Hepatocyte (in vitro differentiated cells): ENCODE results near the gene ZNG1A. TPM values are rescaled to one million over a fixed set of nuclear protein-coding genes. Genes with fewer than 3 reads are reported as not detected.
"Not testable (repeated sequence)": the region's sequence is repeated elsewhere in the genome, so short reads cannot be mapped to it uniquely, and the experiment has no call there.

Experiments used
- DNase-seq: peaks from one replicate; pipeline ENCODE4 v3.0.0-alpha.2; 2016; ENCODE audit warnings: low spot score
- H2AFZ ChIP-seq: fragments of 200-600 bp; sonication (generic); 2 replicates; pipeline ENCODE4 v1.6.0; 2016; ENCODE audit warnings: antibody characterized with exemption, mild to moderate bottlenecking
- H3K27ac ChIP-seq: fragments of 200-600 bp; sonication (generic); 2 replicates; pipeline ENCODE4 v1.5.1; 2016; ENCODE audit warnings: mild to moderate bottlenecking
- H3K27me3 ChIP-seq: fragments of 200-600 bp; sonication (generic); 2 replicates; pipeline ENCODE4 v1.6.1; 2016
- H3K36me3 ChIP-seq: fragments of 200-600 bp; sonication (generic); replicated peaks from 2 replicates; pipeline ENCODE4 v1.5.1; 2016; ENCODE audit warnings: low read depth; ENCODE audit not compliant: insufficient read depth
- H3K4me1 ChIP-seq: fragments of 200-600 bp; sonication (generic); 2 replicates; pipeline ENCODE4 v1.5.1; 2016; ENCODE audit warnings: mild to moderate bottlenecking, moderate library complexity; ENCODE audit not compliant: insufficient read depth
- H3K4me2 ChIP-seq: fragments of 200-600 bp; sonication (generic); 2 replicates; pipeline ENCODE4 v1.6.0; 2016
- H3K4me3 ChIP-seq: fragments of 200-600 bp; sonication (generic); 2 replicates; pipeline ENCODE4 v1.5.1; 2016; ENCODE audit warnings: mild to moderate bottlenecking
- H3K79me2 ChIP-seq: fragments of 200-600 bp; sonication (generic); 2 replicates; pipeline ENCODE4 v1.6.0; 2017; ENCODE audit warnings: mild to moderate bottlenecking
- H3K9me2 ChIP-seq: fragments of 200-600 bp; sonication (generic); replicated peaks from 2 replicates; pipeline ENCODE4 v1.6.0; 2017; ENCODE audit warnings: mild to moderate bottlenecking; ENCODE audit not compliant: insufficient read depth
- H3K9me3 ChIP-seq: fragments of 200-600 bp; sonication (generic); 2 replicates; pipeline ENCODE4 v1.5.1; 2016; ENCODE audit warnings: low read depth, mild to moderate bottlenecking
- H4K20me1 ChIP-seq: fragments of 200-600 bp; sonication (generic); 2 replicates; pipeline ENCODE4 v1.6.0; 2016; ENCODE audit warnings: mild to moderate bottlenecking; ENCODE audit not compliant: insufficient read depth, poor library complexity, severe bottlenecking
- WGBS: methylation state at CpG from one replicate; pipeline ENCODE4 v1.1.6; 2016; ENCODE audit warnings: low lambda C conversion rate; ENCODE audit errors: missing lambda C conversion rate; 5-methylcytosine and 5-hydroxymethylcytosine counted together
- polyA plus RNA-seq: library from polyadenylated mRNA; unstranded; fragments of >200 nt; fragmentation: Nextera tagmentation; extraction: Ambion mirVana; gene quantifications from 2 replicates; pipeline ENCODE4 v1.2.1, GENCODE V29; 2016
- total RNA-seq: library from RNA; depleted of rRNA; stranded (reverse); fragments of >200 nt; gene quantifications from 2 replicates; pipeline ENCODE4 v1.2.3, GENCODE V29; 2014

The ZNG1A gene
- total and polyA plus RNA-seq, 2 experiments from 2014 or later = 36.0 to 41.6 TPM

DNA sequence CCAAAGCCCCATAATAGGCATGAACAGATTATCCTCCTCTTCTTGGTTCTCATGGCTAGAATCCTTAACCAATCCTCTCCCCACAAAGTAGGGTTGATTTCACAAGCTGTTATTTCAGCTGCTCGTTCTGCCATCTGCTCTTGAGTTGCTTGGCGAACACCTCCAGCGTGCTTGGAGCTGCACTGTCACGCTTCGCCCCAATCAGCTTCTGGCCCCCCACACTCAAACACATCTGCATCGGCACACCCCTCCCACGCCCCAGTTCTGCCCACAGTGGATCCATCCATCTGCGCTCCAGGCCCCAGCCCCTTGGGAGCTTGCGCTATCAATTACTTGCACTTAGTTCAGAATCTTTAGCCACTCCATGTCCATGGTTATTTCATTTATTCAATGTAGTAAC is 78.4 kb downstream of the ZNG1A start:
- not testable (repeated sequence) for H3K9me3 ChIP-seq
- WGBS = 90% methylated on average over 8 of the region's 9 CpGs

DNA sequence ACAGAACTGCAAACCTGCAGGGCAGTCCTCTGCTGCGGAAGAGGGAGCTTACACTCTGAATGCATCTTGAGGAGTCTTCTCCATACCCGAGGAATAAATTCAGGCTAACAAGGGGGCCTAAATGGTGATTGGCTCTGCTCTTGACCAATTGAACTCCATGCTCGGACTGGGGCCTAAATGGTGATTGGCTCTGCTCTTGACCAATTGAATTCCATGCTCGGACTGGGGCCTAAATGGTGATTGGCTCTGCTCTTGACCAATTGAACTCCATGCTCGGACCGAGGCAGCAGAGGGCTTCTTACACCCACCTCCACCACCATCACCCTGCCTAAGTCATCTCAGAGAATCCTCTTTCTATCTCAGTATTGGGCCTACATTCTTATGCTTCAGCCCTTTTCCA is 79.0 kb downstream of the ZNG1A start:
- not testable (repeated sequence) for H3K27ac ChIP-seq, DNase-seq

More for the DNA sequence above, 78.4 kb downstream of the ZNG1A start:
- not testable (repeated sequence) for H4K20me1 ChIP-seq, H3K27me3 ChIP-seq, H3K9me2 ChIP-seq, DNase-seq, H3K79me2 ChIP-seq, H3K36me3 ChIP-seq, H3K4me2 ChIP-seq, H3K4me3 ChIP-seq, H3K4me1 ChIP-seq, H2AFZ ChIP-seq, H3K27ac ChIP-seq

DNA sequence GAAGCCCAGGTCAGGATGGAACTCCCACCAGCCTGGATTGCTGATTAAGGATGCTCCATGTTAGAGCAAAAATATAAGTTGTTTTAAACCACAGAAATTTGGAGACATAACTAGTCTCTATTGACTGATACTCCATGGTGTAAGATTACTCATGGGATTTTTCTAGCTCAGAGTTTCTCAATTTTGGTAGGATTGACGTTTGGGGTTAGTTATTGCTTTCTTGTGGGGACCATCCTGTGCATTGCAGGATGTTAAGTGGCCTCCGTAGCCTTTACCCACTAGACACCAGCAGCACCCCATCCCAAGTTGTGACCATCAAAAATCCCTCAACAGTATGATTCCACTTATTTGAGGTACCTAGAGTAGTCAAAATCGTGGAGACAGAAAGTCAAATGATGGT is 80.1 kb downstream of the ZNG1A start:
- H3K79me2 ChIP-seq, H3K27me3 ChIP-seq, H3K9me2 ChIP-seq, H3K36me3 ChIP-seq, DNase-seq, H4K20me1 ChIP-seq, H3K27ac ChIP-seq, H3K9me3 ChIP-seq, H3K4me1 ChIP-seq, H2AFZ ChIP-seq, H3K4me2 ChIP-seq, H3K4me3 ChIP-seq: not testable (repeated sequence)
- 67% methylated on average over 3 of the region's 3 CpGs for WGBS

More for the DNA sequence above, 79.0 kb downstream of the ZNG1A start:
- H3K4me1 ChIP-seq, H4K20me1 ChIP-seq, H3K36me3 ChIP-seq, H2AFZ ChIP-seq, H3K79me2 ChIP-seq, H3K4me2 ChIP-seq, H3K9me3 ChIP-seq, H3K9me2 ChIP-seq, H3K27me3 ChIP-seq, H3K4me3 ChIP-seq: not testable (repeated sequence)
- WGBS = 85% methylated on average over 6 of the region's 6 CpGs

DNA sequence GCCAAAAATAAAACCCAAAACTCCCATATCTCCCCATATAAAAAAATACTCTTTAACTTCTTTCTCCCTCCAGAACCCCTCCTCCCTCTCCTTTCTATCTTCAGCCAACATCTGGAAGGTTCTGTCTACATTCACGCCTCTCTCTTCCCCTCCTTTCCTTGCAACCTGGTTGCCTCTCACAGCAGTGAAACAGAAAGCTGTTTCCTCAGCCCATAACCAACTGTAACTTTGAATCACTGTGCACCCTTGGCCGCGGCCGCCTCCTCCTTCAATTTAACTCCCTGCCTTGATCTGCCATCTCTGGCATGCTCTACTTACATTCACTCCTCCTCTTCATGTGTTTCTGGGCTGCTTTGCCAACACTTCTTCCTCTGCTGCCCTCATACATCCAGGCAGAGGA is 83.9 kb downstream of the ZNG1A start:
- H3K27ac ChIP-seq, H3K36me3 ChIP-seq, H3K79me2 ChIP-seq, H3K4me1 ChIP-seq, H3K4me2 ChIP-seq, H3K4me3 ChIP-seq, DNase-seq, H3K27me3 ChIP-seq, H3K9me2 ChIP-seq, H3K9me3 ChIP-seq, H2AFZ ChIP-seq, H4K20me1 ChIP-seq: not testable (repeated sequence)
- WGBS = 67% methylated on average over 4 of the region's 4 CpGs

DNA sequence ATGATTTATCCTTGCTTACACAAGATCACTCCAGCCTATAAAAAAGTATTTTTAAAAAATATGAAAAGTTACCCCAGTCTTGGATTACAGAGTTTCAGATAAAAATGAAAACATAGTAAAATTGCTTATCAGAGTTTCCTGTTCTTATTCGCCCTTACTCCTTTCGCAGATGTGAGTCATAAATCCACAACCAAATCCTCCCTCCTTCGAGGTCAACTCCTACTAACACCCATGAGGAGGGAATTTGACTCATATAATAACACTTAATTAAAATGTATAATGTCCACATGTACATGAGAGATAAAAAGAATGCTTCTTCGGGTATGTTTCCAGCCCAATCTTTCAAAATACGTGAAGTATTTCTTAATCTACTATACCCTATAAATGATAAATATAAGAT is 84.5 kb downstream of the ZNG1A start:
- H3K4me1 ChIP-seq, DNase-seq, H3K27me3 ChIP-seq, H3K4me3 ChIP-seq, H3K79me2 ChIP-seq, H3K9me3 ChIP-seq, H2AFZ ChIP-seq, H3K9me2 ChIP-seq, H3K36me3 ChIP-seq, H3K4me2 ChIP-seq, H3K27ac ChIP-seq, H4K20me1 ChIP-seq: not testable (repeated sequence)
- whole genome bisulfite sequencing = 52% methylated on average over 4 of the region's 5 CpGs

DNA sequence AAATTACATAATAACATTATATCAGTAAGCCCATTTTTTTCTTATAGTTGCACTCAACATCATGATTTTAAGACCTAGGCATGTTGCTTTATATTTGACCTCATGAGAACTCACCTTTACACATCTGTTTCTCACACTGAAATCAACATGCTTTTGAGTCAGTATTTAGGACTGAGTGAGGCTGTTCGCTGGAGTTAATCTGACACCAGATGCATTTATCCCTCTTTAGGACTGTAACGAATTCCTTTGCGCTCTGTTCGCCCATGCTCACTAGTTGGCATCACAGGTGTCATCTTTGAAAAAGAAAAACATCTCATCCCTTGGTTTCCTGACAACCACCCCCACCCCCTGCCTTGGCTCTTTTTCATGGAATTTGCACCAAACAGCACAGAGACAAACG is 84.9 kb downstream of the ZNG1A start:
- not testable (repeated sequence) for H3K4me3 ChIP-seq, H3K9me3 ChIP-seq, H4K20me1 ChIP-seq, H3K36me3 ChIP-seq, DNase-seq, H3K27ac ChIP-seq, H2AFZ ChIP-seq, H3K27me3 ChIP-seq, H3K9me2 ChIP-seq, H3K4me1 ChIP-seq, H3K4me2 ChIP-seq, H3K79me2 ChIP-seq
- WGBS = 75% methylated on average over 4 of the region's 5 CpGs

DNA sequence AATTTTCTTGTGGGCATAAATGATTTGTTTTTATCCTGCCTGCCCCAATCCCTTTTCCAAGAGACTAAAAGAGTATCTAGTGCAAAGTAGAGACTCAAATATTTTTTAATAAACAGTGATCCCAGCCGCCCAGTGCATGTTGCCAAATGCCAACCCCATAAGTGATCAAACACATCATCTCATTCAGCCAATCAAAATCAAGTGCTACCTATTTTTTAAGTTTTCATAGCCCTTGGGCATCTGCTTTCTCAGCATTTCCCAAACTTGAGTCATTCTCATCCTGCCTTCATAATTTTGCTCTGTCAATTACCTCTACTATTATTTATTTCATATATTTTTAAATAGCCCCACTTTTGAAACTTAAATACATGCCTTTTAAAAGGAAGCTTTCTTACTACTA is 88.0 kb downstream of the ZNG1A start:
- not testable (repeated sequence) for H2AFZ ChIP-seq, H4K20me1 ChIP-seq, H3K79me2 ChIP-seq, H3K9me3 ChIP-seq, H3K27ac ChIP-seq, H3K4me1 ChIP-seq, H3K9me2 ChIP-seq, H3K36me3 ChIP-seq, H3K27me3 ChIP-seq, H3K4me3 ChIP-seq, DNase-seq, H3K4me2 ChIP-seq
- WGBS = 80% methylated on average over 1 of the region's 1 CpG

DNA sequence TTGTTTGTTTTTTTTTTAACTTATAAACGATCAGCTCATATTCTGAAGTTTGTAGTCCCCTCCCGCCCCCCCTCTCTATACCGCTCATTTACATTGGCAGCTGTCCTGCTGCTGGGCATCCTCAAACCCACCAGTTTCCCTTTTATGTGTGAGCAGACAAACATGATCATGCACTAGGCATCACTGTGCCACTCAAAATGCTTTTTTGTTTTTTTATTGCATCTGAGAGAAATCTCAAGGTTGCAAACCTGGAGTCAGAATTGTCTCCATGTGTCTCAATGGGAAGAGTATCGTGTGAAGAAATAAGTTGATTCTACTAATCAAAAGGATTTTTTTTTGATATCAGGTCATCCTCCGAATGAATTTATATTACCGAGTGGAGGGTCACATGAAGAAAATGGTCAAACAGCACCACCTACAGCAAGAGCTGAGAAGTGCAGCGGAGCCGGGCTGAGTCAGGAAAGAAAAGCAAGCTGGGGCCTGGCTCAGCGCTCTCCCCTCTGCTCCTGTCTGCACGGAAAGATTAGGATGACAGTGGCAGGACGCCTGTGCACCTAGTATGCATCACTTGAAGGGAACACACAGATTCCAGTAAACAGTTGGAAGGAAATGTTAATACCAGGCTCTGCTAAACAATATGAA is 90.3 kb downstream of the ZNG1A start:
- WGBS = 19% methylated on average over 4 of the region's 11 CpGs
- H3K36me3 ChIP-seq, H3K4me2 ChIP-seq, H2AFZ ChIP-seq, H3K9me2 ChIP-seq, H3K79me2 ChIP-seq, DNase-seq, H3K4me1 ChIP-seq, H3K27me3 ChIP-seq, H3K9me3 ChIP-seq, H3K27ac ChIP-seq, H3K4me3 ChIP-seq, H4K20me1 ChIP-seq: not testable (repeated sequence)

DNA sequence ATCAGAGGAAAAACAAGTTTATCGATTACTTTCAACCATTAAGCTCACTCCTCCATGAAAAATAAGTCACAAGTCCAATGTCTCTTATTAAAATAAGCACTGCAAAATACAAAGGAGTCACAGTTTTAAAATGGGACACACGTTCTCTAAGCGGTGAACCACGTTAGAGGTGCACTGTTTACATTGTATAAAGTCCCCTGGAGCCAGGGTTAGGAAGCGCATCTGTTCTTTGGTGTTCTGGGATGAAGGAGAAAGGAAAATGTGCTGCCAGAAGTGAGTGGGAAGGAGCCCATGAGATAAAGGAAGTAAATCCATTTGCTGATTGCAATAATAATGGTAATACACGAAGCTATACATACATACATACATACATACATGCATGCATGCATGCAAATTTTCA is 91.0 kb downstream of the ZNG1A start:
- H3K9me3 ChIP-seq, H4K20me1 ChIP-seq, H3K27me3 ChIP-seq, H2AFZ ChIP-seq, DNase-seq, H3K4me3 ChIP-seq, H3K9me2 ChIP-seq, H3K79me2 ChIP-seq, H3K27ac ChIP-seq, H3K4me2 ChIP-seq, H3K4me1 ChIP-seq, H3K36me3 ChIP-seq: not testable (repeated sequence)
- WGBS = 29% methylated on average over 6 of the region's 6 CpGs
